Lung (tissue), 12 donors: ENCODE data around the gene GNAT1. TPM values are rescaled to one million over a fixed set of nuclear protein-coding genes. Genes with fewer than 3 reads are reported as not detected.
A peak's percentile ranks its signal among the peaks of the same experiment; 100 is the strongest.

ENCODE experiments used
- ATAC-seq: fragments of 200-7000 bp; cut with Tn5 transposase; one replicate; pipeline ENCODE4 v1.9.1; 2020; ENCODE audit warnings: moderate number of reproducible peaks; ENCODE audit not compliant: insufficient read depth, low FRiP score
- DNase-seq, 3 donors: peaks; one replicate each; pipeline ENCODE4 v3.0.0-alpha.2; 2013 to 2017
- H3K27ac ChIP-seq, 2 donors: one replicate each; pipeline ENCODE4 v1.5.1; 2013; ENCODE audit warnings: mild to moderate bottlenecking in 2 of 2, moderate library complexity in 2 of 2, control low read depth in 1 of 2, inconsistent platforms in 1 of 2, low read depth in 1 of 2, low read length in 1 of 2
- H3K27me3 ChIP-seq, 3 donors: one replicate each; pipeline ENCODE4 v1.5.1; 2013; ENCODE audit warnings: low read length in 2 of 3; ENCODE audit not compliant: control insufficient read depth in 3 of 3, insufficient read depth in 3 of 3
- H3K36me3 ChIP-seq, 4 donors: one replicate each; pipeline ENCODE4 v1.5.1; 2013; ENCODE audit warnings: low read length in 4 of 4, mild to moderate bottlenecking in 1 of 4, moderate library complexity in 1 of 4; ENCODE audit not compliant: control insufficient read depth in 4 of 4, insufficient read depth in 4 of 4
- H3K4me1 ChIP-seq, 5 donors: one replicate each; pipeline ENCODE4 v1.5.1; 2013; ENCODE audit warnings: low read length in 5 of 5, mild to moderate bottlenecking in 2 of 5, moderate library complexity in 1 of 5; ENCODE audit not compliant: control insufficient read depth in 5 of 5, insufficient read depth in 5 of 5
- H3K4me3 ChIP-seq: one replicate; pipeline ENCODE4 v1.5.1; 2013; ENCODE audit warnings: mild to moderate bottlenecking, control low read depth, moderate library complexity
- H3K9ac ChIP-seq, 2 donors: one replicate each; pipeline ENCODE4 v1.5.1; 2013; ENCODE audit warnings: low read length in 2 of 2, control low read depth in 1 of 2; ENCODE audit not compliant: insufficient read depth in 1 of 2
- H3K9me3 ChIP-seq, 4 donors: one replicate each; pipeline ENCODE4 v1.5.1; 2013; ENCODE audit warnings: low read length in 3 of 4, mild to moderate bottlenecking in 1 of 4, moderate library complexity in 1 of 4; ENCODE audit not compliant: control insufficient read depth in 4 of 4, insufficient read depth in 3 of 4
- CTCF ChIP-seq: IDR thresholded peaks from 2 replicates; pipeline ENCODE4 v1.5.1; 2012; ENCODE audit warnings: mild to moderate bottlenecking; ENCODE audit errors: control extremely low read depth, extremely low read depth
- WGBS, 2 donors: extraction: QIAGEN DNeasy Blood & Tissue Kit; methylation state at CpG; one replicate each; pipeline ENCODE4 v1.1.7; 2013; 5-methylcytosine and 5-hydroxymethylcytosine counted together
- polyA plus RNA-seq, 2 donors: library from polyadenylated mRNA; stranded (reverse); fragments of 200-250 nt; gene quantifications; one replicate each; pipeline ENCODE4 v1.2.1, GENCODE V29; 2013
- total RNA-seq, 2 donors: library from RNA; depleted of rRNA in 1 of 2; stranded (reverse); fragments of >200 nt in 1 of 2; gene quantifications; one replicate each; pipeline ENCODE4 v1.2.1, GENCODE V29; 2014 to 2021
- donor health status: control.
- donor health status: control.
- donor health status: Bipolar disorder and iron deficiency.
- donor health status: healthy.
- donor health status: DM: yes; HTN: yes; CAD: no.

The GNAT1 gene
- total and polyA plus RNA-seq, 4 donors: 0.05 to 0.16 TPM; not detected in 2

DNA sequence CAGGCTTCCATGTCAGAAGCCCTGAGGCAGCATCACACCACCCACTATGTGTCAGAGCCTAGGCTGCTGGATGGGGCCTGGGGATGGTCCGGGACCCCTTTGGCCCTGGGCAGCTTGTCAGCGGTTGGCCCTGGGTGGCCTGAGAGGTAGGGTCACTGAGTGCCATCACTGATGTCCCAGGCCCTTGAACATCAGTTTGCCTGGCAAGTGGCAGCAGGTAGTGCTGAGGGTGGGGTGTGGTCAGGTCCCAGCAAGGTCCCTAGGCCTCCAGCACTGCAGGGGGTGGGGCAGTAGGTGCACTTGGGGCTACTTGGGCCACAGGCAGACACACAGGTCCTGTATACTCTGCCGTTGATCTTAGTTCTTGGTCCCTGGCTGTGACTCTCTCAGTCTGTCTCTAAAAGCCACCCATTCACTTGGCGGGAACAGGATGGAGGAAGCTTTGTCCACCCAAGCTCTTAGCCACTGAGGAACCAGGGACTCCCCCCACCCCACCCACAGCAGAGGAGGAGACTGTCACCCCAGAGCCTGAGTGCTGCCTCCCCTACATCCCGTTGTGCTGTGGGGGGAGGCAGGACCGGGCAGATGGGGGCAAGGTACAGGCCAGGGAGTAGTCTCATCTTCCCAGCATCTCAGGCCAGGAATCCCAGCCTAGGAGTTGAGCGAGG lies 50.4 kb downstream of the GNAT1 start:
- ATAC-seq: no peak
- no peak overlapping the region for H3K9ac ChIP-seq
- TF ChIP-seq CTCF: no peak
- H3K4me3 ChIP-seq: no peak overlapping the region
- DNase-seq: no peak
- H3K27me3 ChIP-seq: no peaks in the 10 kb centered on the region
- H3K36me3 ChIP-seq: peaks cover 0 to 11% (median 6%) of the 10 kb centered on the region in 4 donors
- H3K4me1 ChIP-seq: peaks cover 2 to 57% (median 20%) of the 10 kb centered on the region in 5 donors
- 40 to 43% methylated on average over 7 of the region's 7 CpGs for WGBS, 2 donors
- H3K27ac ChIP-seq: peak overlapping the region; percentile 84 to 95
- no peaks in the 10 kb centered on the region for H3K9me3 ChIP-seq

DNA sequence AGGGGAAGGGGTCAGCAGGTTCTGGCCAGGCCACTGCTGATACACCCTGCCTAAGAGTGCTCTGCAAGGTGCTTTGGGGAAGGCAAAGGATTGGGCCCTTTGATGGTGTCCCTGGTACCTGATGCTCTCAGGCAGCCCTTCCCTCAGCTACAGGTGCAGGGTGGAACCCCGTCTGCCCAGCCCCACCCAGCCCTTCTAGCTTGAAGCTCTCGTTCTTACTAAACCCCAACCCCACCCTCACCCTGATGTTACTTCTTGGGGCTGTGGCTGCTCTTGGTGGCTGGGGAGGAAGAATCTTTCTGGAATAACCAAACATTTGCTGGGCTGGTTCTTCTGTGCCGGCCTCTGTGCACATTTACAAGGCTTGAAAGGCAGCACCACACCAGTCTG lies 51.0 kb downstream of the GNAT1 start:
- Histone ChIP-seq H3K27me3 (no peaks in the 10 kb centered on the region), H3K9me3 (no peaks in the 10 kb centered on the region), H3K4me1 (peaks cover 2 to 59% (median 22%) of the 10 kb centered on the region in 5 donors), H3K4me3 (no peak overlapping the region), H3K9ac (no peak overlapping the region), H3K36me3 (peaks cover 0 to 11% (median 8%) of the 10 kb centered on the region in 4 donors), H3K27ac (peak overlapping the region; percentile 84 to 95)
- DNase-seq (no peak), ATAC-seq (no peak)
- no peak for TF ChIP-seq CTCF
- WGBS, 2 donors: 11 to 22% methylated on average over 3 of the region's 3 CpGs

DNA sequence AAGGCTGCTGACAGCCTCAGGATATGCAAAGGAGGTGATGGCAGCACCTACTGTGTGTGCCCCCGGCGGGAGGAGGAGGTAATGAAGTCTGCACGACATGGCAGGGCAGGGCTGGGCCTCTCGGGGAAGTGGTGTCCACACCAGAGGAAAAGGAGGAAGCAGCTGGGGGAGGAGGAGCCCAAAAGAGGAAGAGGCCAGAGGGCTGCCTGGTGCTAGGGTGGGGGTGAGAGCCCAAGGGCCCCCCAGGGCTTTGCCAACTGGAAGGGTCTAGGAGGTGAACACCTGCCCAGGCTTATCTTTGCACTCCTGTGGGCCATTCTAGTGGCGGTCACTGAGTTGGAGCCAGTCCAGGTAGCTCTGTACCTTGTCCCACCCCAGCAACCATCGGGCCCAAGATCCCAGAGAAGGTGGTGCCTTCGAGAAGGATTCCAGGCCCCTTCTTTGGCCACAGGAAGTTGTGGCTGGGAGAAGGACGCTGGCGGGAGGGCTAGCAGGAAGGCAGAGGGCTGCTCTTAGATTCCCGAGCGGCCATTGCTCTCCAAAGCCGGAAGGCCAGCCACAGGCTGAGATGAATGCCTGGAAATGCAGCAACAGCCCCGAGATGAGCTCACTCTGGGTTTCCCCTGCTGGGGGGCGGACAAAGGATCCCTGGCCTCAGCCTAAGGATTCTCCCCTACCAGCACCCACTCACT lies 51.6 kb downstream of the GNAT1 start:
- TF ChIP-seq CTCF: no peak
- Histone ChIP-seq H3K27me3 (no peaks in the 10 kb centered on the region), H3K4me3 (no peak overlapping the region), H3K9ac (peak overlapping the region in 1 of 2 donors; percentile 23), H3K36me3 (peaks cover 0 to 12% (median 9%) of the 10 kb centered on the region in 4 donors), H3K4me1 (peaks cover 2 to 57% (median 22%) of the 10 kb centered on the region in 5 donors), H3K27ac (peak overlapping the region; percentile 84 to 95), H3K9me3 (no peaks in the 10 kb centered on the region)
- ATAC-seq (peak; percentile 27), DNase-seq (peak; percentile 40 to 60 (median 47))
- WGBS, 2 donors: 11 to 25% methylated on average over 13 to 14 of the region's 14 CpGs
